ENCODE measurements around the gene RAPGEF6.
"Not testable (repeated sequence)": the region's sequence is repeated elsewhere in the genome, so short reads cannot be mapped to it uniquely, and the experiment has no call there.

RAPGEF6 gene

GRCh38 chr5:131634996-131635683 is at the start of gene RAPGEF6:
RAPGEF6 (minus strand) TSS chr5:131635229; CDS start chr5:131635030, 199 bp downstream.
- peak; percentile 88 for DNase-seq (ENCODE audit: low spot score)
- TF ChIP-seq CTCF (IDR thresholded peaks at IDR 0.05; ENCODE audit: borderline replicate concordance, control extremely low read depth, extremely low read depth, insufficient read depth, missing control alignments), result no peak
- in situ Hi-C loops (cut with MboI; ENCODE audit: low sequenced_read_pairs, unreplicated experiment), result no loop called here

GRCh38 chr5:131684595-131684994 is 49.6 kb upstream of the RAPGEF6 start:
- in situ Hi-C loops (cut with MboI; ENCODE audit: low sequenced_read_pairs, unreplicated experiment), result no loop called here
- no peak for TF ChIP-seq CTCF (IDR thresholded peaks at IDR 0.05; ENCODE audit: borderline replicate concordance, control extremely low read depth, extremely low read depth, insufficient read depth, missing control alignments)
- DNase-seq (ENCODE audit: low spot score), result no peak

GRCh38 chr5:131684051-131684450 is 49.0 kb upstream of the RAPGEF6 start:
- TF ChIP-seq CTCF (IDR thresholded peaks at IDR 0.05; ENCODE audit: borderline replicate concordance, control extremely low read depth, extremely low read depth, insufficient read depth, missing control alignments), result no peak
- in situ Hi-C loops (cut with MboI; ENCODE audit: low sequenced_read_pairs, unreplicated experiment), result no loop called here
- no peak for DNase-seq (ENCODE audit: low spot score)

- no peak for TF ChIP-seq CTCF (IDR thresholded peaks at IDR 0.05; ENCODE audit: borderline replicate concordance, control extremely low read depth, extremely low read depth, insufficient read depth, missing control alignments)
- in situ Hi-C loops (cut with MboI; ENCODE audit: low sequenced_read_pairs, unreplicated experiment), result no loop called here
- no peak for DNase-seq (ENCODE audit: low spot score)
Observed at GRCh38 chr5:131682826-131683225, 47.8 kb upstream of the RAPGEF6 start.

- in situ Hi-C loops (cut with MboI; ENCODE audit: low sequenced_read_pairs, unreplicated experiment), result no loop called here
- DNase-seq (ENCODE audit: low spot score), result no peak
- TF ChIP-seq CTCF (IDR thresholded peaks at IDR 0.05; ENCODE audit: borderline replicate concordance, control extremely low read depth, extremely low read depth, insufficient read depth, missing control alignments), result no peak
Observed at GRCh38 chr5:131682175-131682574, 47.1 kb upstream of the RAPGEF6 start.

GRCh38 chr5:131679911-131680310 is 44.9 kb upstream of the RAPGEF6 start:
- in situ Hi-C loops (cut with MboI; ENCODE audit: low sequenced_read_pairs, unreplicated experiment), result no loop called here
- no peak for DNase-seq (ENCODE audit: low spot score)
- no peak for TF ChIP-seq CTCF (IDR thresholded peaks at IDR 0.05; ENCODE audit: borderline replicate concordance, control extremely low read depth, extremely low read depth, insufficient read depth, missing control alignments)

GRCh38 chr5:131678273-131678672 is 43.2 kb upstream of the RAPGEF6 start:
- DNase-seq (ENCODE audit: low spot score); in situ Hi-C loops (cut with MboI; ENCODE audit: low sequenced_read_pairs, unreplicated experiment): not testable (repeated sequence)
